BE2C (cell line): ENCODE data around the gene PFN3.

ENCODE experiments used
- DNase-seq: peaks from one replicate; pipeline ENCODE4 v3.0.0-alpha.2; 2020
- H3K27me3 ChIP-seq: fragments of 250-450 bp; sonication (Bioruptor Pico); 2 replicates; pipeline ENCODE4 v1.5.1; 2020; ENCODE audit warnings: mild to moderate bottlenecking
- H3K36me3 ChIP-seq: fragments of 250-450 bp; sonication (Bioruptor Pico); 2 replicates; pipeline ENCODE4 v1.5.1; 2020; ENCODE audit warnings: mild to moderate bottlenecking
- H3K4me1 ChIP-seq: fragments of 250-450 bp; sonication (Bioruptor Pico); 2 replicates; pipeline ENCODE4 v1.5.1; 2020
- H3K4me3 ChIP-seq: 2 replicates; pipeline ENCODE4 v1.5.1; 2011; ENCODE audit warnings: low read depth, low read length
- H3K9me3 ChIP-seq: fragments of 250-450 bp; sonication (Bioruptor Pico); 2 replicates; pipeline ENCODE4 v1.5.1; 2020
- CTCF ChIP-seq: IDR thresholded peaks from 2 replicates; pipeline ENCODE4 v1.5.1; 2012; ENCODE audit warnings: mild to moderate bottlenecking, low read depth, low read length

The PFN3 gene

GRCh38 chr5:177367323-177367848, 33.1 kb downstream of the PFN3 start:
- TF ChIP-seq CTCF, result peak; percentile 2; the same call in 1 of the 2 replicates
- Histone ChIP-seq H3K9me3 (no peaks in the 10 kb centered on the region), H3K36me3 (no peaks in the 10 kb centered on the region), H3K4me3 (peak overlapping the region; percentile 66), H3K4me1 (peaks cover 7% of the 10 kb centered on the region), H3K27me3 (no peaks in the 10 kb centered on the region)
- DNase-seq, result no peak

- DNase-seq, result peak; percentile 96
These were observed 33.7 kb downstream of the PFN3 start for GRCh38 chr5:177366528-177367322.

GRCh38 chr5:177365845-177366527, 34.5 kb downstream of the PFN3 start:
- no peak for DNase-seq
- Histone ChIP-seq H3K27me3 (no peaks in the 10 kb centered on the region), H3K36me3 (no peaks in the 10 kb centered on the region), H3K4me3 (peak overlapping the region; percentile 66; the same call in 1 of the 2 replicates), H3K9me3 (no peaks in the 10 kb centered on the region), H3K4me1 (peaks cover 7% of the 10 kb centered on the region)
- no peak for TF ChIP-seq CTCF

More at GRCh38 chr5:177366528-177367322, 33.7 kb downstream of the PFN3 start:
- no peaks in the 10 kb centered on the region for H3K9me3 ChIP-seq
- H3K4me3 ChIP-seq, result peak overlapping the region; percentile 66
- H3K36me3 ChIP-seq, result no peaks in the 10 kb centered on the region
- TF ChIP-seq CTCF, result no peak
- no peaks in the 10 kb centered on the region for H3K27me3 ChIP-seq
- H3K4me1 ChIP-seq, result peaks cover 7% of the 10 kb centered on the region

GRCh38 chr5:177364159-177364962, 36.1 kb downstream of the PFN3 start:
- Histone ChIP-seq H3K36me3 (no peaks in the 10 kb centered on the region), H3K9me3 (no peaks in the 10 kb centered on the region), H3K4me3 (no peak overlapping the region), H3K4me1 (peaks cover 7% of the 10 kb centered on the region), H3K27me3 (no peaks in the 10 kb centered on the region)
- TF ChIP-seq CTCF, result no peak
- no peak for DNase-seq

GRCh38 chr5:177363565-177363964, 36.9 kb downstream of the PFN3 start:
- no peak for DNase-seq
- Histone ChIP-seq H3K9me3 (no peaks in the 10 kb centered on the region), H3K36me3 (no peaks in the 10 kb centered on the region), H3K27me3 (no peaks in the 10 kb centered on the region), H3K4me1 (peaks cover 7% of the 10 kb centered on the region), H3K4me3 (peak overlapping the region; percentile 52)
- TF ChIP-seq CTCF, result no peak
